ENCODE results near the gene CREB5. TPM values are rescaled to one million over a fixed set of nuclear protein-coding genes. Genes with fewer than 3 reads are reported as not detected.
"Not testable (repeated sequence)": the region's sequence is repeated elsewhere in the genome, so short reads cannot be mapped to it uniquely, and the experiment has no call there.

The CREB5 gene
- total RNA-seq, 2 experiments from 2014 or later = not detected

DNA sequence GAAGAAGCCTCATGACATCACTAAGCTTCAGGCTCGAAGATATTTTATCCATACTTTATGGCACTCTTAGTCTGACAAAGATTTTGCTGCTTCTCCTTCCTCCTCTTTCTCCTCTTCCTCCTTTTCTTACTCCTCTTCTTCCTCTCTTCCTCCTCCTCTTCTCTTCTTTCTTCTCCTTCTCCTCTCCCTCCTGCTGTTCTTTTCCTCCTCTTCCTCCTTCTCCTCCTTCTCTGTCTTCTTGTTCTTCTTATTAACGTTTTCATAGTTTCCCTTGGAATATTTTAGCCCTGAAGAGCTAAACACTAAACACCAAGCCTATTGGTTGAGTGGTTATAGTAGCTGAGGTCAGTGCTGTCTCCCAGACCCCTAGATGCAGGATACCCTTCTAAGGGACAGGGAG, 137.7 kb downstream of the CREB5 start:
- CTCF ChIA-PET = no interaction called here
- no peak overlapping the region for H3K4me3 Mint-ChIP-seq
- peaks cover 2% of the 10 kb centered on the region for H3K27me3 Mint-ChIP-seq
- H3K9me3 Mint-ChIP-seq = peaks cover 5% of the 10 kb centered on the region
- POLR2A ChIA-PET = no interaction called here
- no peak for DNase-seq
- no peaks in the 10 kb centered on the region for H3K36me3 Mint-ChIP-seq (ENCODE audit: low read depth)
- no peaks in the 10 kb centered on the region for H3K4me1 Mint-ChIP-seq
- H3K27ac Mint-ChIP-seq = no peak overlapping the region

DNA sequence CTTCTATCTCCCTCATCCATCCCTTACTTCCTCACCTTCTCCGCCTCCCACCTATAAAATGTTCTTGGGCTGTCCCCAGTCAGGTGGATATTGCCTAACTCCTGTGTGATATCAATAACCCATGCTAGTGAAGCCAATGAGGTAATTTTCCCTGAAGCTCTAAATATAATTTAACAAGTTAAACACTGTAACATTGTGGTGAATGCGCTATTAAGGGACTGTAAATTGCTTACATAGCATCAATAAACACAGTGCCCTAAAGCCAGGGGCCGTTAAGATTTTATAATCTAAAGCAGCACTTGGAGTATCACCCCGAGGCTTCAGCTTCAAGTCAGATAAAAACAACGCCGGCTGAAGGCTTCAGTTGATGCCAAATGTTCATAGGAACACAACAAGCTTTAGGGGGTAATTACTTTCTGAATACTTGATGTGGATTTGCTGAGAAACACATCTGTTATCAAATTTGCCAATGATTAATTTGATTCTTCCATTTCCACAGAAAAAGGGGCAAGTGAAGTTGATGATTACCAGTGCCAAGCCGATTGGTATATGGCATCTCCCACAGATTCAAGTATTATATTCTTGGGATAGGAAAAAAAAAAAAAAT, 138.4 kb downstream of the CREB5 start:
- H3K9me3 Mint-ChIP-seq = peaks cover 5% of the 10 kb centered on the region
- H3K27me3 Mint-ChIP-seq = peaks cover 2% of the 10 kb centered on the region
- CTCF ChIA-PET = no interaction called here
- H3K4me3 Mint-ChIP-seq = no peak overlapping the region
- no peaks in the 10 kb centered on the region for H3K4me1 Mint-ChIP-seq
- no peak for DNase-seq
- H3K27ac Mint-ChIP-seq = no peak overlapping the region
- POLR2A ChIA-PET = no interaction called here
- no peaks in the 10 kb centered on the region for H3K36me3 Mint-ChIP-seq (ENCODE audit: low read depth)

DNA sequence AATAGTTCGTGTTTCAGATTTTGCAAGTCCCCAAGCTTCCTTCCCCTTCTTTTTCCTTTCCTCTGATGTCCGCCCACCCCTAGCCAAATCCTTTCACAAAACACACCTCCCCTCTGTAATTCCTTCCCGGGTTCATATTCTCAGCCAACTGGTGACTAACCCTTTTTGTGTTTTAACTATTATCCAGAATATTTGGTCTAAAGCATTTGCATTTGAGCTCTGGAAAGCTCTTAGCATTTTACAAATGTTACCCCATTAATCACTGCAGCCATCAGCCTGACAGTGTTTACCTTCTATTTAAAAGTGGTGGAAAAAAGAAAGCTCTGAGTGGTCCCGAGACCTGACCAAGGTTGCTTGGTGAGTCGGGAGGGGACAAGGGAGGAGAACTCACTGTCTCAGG, 139.0 kb downstream of the CREB5 start:
- H3K36me3 Mint-ChIP-seq (ENCODE audit: low read depth) = no peaks in the 10 kb centered on the region
- H3K27ac Mint-ChIP-seq = no peak overlapping the region
- no peaks in the 10 kb centered on the region for H3K4me1 Mint-ChIP-seq
- peaks cover 5% of the 10 kb centered on the region for H3K9me3 Mint-ChIP-seq
- ChIA-PET CTCF (no interaction called here), POLR2A (no interaction called here)
- no peak for DNase-seq
- peaks cover 2% of the 10 kb centered on the region for H3K27me3 Mint-ChIP-seq
- H3K4me3 Mint-ChIP-seq = no peak overlapping the region

DNA sequence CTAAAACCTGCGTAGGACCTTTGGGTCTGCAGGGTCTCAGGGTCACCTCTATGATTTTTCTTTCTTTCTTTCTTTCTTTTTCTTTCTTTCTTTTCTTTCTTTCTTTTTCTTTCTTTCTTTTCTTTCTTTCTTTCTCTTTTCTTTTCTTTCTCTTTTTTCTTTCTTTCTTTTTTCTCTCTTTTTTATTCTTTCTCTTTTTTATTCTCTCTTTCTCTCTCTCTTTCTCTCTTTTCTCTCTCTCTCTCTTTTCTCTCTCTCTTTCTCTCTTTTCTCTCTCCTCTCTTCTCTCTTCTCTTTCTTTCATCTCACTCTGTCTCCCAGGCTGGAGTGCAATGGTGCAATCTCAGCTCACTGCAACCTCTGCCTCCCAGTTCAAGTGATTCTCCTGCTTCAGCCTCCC, 139.4 kb downstream of the CREB5 start:
- H3K4me1 Mint-ChIP-seq; CTCF ChIA-PET; H3K4me3 Mint-ChIP-seq; H3K36me3 Mint-ChIP-seq (ENCODE audit: low read depth); DNase-seq; POLR2A ChIA-PET; H3K27me3 Mint-ChIP-seq; H3K9me3 Mint-ChIP-seq; H3K27ac Mint-ChIP-seq: not testable (repeated sequence)

DNA sequence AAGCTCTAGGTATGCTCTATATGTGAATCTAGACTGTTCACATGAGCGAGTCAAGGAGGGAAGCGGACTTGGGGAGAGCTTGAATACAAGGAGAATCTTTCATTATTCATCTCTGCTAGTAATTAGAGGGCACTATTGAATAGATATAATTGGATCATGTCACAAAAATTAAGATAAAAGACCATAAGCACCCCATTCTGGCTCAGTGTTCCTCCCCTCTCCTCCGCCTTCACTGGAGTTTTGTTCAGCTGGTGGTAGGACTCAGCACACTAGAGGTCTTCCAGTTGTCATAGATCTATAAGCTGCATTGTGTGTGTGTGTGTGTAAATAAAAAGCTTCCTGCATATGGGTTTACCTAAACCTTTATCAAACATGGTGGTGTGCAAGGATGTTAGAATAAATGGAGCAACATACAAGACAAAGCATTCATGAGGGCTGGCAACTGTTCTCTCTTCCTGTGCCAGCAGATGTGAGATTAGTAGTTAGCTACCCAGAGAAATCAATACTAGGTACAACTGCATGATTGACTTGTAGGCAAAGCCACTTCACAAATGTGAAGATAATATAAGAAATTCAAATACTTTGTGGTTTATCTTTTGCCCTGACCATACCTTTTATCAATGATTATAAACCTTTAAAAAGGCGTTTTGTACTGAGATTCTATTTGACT, 142.6 kb downstream of the CREB5 start:
- Mint-ChIP-seq H3K4me3 (no peak overlapping the region), H3K27me3 (peaks cover 2% of the 10 kb centered on the region), H3K36me3 (ENCODE audit: low read depth) (no peaks in the 10 kb centered on the region), H3K27ac (no peak overlapping the region), H3K4me1 (no peaks in the 10 kb centered on the region), H3K9me3 (peaks cover 3% of the 10 kb centered on the region)
- ChIA-PET CTCF (no interaction called here), POLR2A (no interaction called here)
- no peak for DNase-seq

DNA sequence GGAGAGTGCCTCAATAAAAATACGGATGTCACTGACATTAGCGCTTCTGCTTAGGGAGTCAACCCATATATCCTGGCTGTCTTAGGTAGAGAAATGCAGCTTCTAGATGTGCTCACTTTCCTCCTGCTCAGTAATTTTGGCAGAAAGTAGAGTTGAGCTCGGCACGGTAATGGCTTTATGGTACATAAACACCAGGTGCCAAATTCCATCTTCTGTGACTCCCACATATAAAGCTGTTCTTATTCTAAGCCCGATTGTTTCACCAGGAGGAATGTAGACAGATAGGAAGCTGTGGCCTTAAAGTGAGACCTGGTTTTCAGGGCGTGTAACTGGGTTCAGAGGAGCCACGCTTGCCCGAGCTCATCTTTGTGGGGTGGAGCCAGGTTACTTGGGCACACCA, 143.7 kb downstream of the CREB5 start:
- Mint-ChIP-seq H3K4me3 (no peak overlapping the region), H3K27ac (no peak overlapping the region), H3K4me1 (no peaks in the 10 kb centered on the region), H3K36me3 (ENCODE audit: low read depth) (no peaks in the 10 kb centered on the region), H3K9me3 (peaks cover 9% of the 10 kb centered on the region), H3K27me3 (no peaks in the 10 kb centered on the region)
- ChIA-PET CTCF (no interaction called here), POLR2A (no interaction called here)
- no peak for DNase-seq

DNA sequence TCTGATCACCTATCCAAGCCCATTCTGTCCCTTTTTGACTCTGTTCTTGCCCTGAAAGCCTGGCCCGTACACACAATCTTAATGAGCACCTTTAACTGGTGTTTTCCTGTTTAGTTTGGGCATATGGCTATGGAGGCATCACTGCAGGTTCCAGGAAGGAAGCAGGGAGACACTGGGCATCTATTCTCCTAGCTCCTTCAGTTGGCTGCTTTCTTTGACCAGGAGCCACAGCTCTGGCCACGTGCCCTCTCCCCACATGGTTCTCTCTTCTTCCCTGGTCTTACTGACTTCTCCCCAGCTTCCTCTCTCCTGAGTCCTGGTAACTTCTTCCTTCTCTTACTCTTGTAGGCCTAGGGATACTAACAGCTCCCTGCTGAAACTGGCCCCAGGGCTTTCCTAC, 144.4 kb downstream of the CREB5 start:
- H3K4me3 Mint-ChIP-seq = no peak overlapping the region
- H3K27ac Mint-ChIP-seq = no peak overlapping the region
- ChIA-PET CTCF (no interaction called here), POLR2A (no interaction called here)
- H3K4me1 Mint-ChIP-seq = no peaks in the 10 kb centered on the region
- H3K27me3 Mint-ChIP-seq = no peaks in the 10 kb centered on the region
- peaks cover 9% of the 10 kb centered on the region for H3K9me3 Mint-ChIP-seq
- no peaks in the 10 kb centered on the region for H3K36me3 Mint-ChIP-seq (ENCODE audit: low read depth)
- no peak for DNase-seq

DNA sequence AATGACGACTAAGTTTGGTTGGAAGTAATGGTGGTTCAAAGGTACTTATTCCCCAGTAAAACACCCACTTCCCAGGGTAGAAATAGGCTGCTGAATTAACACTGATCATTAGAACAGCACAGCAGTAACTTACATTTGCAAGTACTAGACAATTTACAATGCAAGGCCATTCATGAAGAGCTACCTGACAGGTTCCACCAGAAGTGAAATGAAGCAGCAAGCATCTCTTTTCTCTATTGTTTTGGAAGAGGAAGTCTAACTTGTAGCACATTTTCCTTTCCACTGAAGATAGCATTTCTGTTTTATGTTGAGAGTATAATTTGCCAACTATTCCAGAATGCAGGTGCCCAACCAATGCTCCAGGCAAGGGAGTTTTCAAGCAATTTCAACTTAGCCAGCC, 145.9 kb downstream of the CREB5 start:
- DNase-seq = no peak
- peaks cover 9% of the 10 kb centered on the region for H3K9me3 Mint-ChIP-seq
- POLR2A ChIA-PET = no interaction called here
- no peaks in the 10 kb centered on the region for H3K36me3 Mint-ChIP-seq (ENCODE audit: low read depth)
- H3K4me1 Mint-ChIP-seq = no peaks in the 10 kb centered on the region
- H3K4me3 Mint-ChIP-seq = no peak overlapping the region
- CTCF ChIA-PET = no interaction called here
- H3K27me3 Mint-ChIP-seq = no peaks in the 10 kb centered on the region
- no peak overlapping the region for H3K27ac Mint-ChIP-seq

DNA sequence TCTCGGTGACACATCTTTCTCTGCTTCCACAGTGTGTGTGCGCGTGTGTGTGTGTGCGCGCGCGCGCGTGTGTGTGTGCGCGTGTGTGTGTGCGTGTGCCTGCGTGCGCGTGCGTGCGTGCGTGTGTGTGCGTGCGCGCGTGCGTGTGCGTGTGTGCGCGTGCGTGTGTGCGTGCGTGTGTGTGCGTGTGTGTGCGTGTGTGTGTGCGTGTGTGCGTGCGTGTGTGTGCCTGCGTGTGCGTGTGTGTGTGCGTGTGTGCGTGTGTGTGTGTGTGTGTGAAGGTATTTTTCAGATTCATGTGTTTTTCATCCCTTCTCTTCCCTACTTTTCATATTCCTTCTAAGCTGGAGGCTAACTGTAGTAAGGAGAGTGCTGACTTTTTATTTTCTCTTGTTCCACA, 148.4 kb downstream of the CREB5 start:
- Mint-ChIP-seq H3K4me3 (no peak overlapping the region), H3K9me3 (peaks cover 9% of the 10 kb centered on the region), H3K36me3 (ENCODE audit: low read depth) (no peaks in the 10 kb centered on the region), H3K27me3 (no peaks in the 10 kb centered on the region), H3K27ac (no peak overlapping the region), H3K4me1 (no peaks in the 10 kb centered on the region)
- no peak for DNase-seq
- POLR2A ChIA-PET = no interaction called here
- CTCF ChIA-PET = no interaction called here

DNA sequence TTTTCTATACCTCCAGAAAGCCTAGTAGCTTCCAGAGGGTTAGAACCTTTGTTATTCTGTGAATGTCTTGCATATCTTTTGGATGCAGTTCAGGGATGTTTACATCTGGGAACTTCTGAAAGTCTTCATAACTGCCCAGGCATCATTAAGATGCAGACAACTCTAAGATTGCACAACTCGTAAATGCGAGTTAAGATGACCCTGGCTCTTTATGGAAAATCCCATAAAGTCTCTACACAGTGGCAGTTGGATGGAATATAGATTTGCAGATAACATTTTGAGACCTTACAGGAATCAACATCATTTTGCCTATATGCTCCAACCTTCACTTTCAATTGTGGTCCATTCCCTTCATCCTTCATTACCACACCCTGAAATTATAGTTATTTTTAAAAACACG, 151.7 kb downstream of the CREB5 start:
- ChIA-PET CTCF (no interaction called here), POLR2A (no interaction called here)
- Mint-ChIP-seq H3K27ac (no peak overlapping the region), H3K27me3 (no peaks in the 10 kb centered on the region), H3K4me3 (no peak overlapping the region), H3K4me1 (no peaks in the 10 kb centered on the region), H3K9me3 (peaks cover 9% of the 10 kb centered on the region), H3K36me3 (ENCODE audit: low read depth) (no peaks in the 10 kb centered on the region)
- DNase-seq = no peak

DNA sequence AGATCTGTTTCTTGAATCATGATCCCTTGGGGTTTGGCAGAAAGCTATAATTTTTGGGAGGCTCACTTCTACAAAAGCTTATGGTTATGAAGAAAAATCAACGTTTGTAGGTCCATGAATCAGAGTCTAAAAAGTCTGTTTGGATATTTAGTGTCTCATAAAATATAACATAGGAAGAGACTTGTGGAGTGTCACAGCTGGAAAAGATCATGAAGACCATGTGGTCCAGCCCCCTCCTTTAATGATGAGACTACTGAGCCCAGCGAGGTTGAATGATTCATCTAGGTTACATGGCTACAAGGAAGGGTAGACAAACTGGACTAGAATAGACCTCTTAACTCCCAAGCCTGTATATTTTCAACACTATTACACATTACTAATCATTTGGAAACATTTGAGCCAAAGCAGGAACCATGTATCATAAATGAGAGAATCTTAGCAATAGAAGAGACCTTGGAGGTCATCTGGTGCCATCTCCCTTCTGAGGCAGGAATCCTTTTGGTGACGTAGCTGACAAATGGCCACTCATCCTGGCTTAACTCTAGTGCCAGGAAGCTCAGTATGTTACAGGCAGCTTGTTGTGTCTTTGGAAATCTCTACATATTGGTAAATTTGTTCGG, 152.5 kb downstream of the CREB5 start:
- Mint-ChIP-seq H3K4me1 (no peaks in the 10 kb centered on the region), H3K36me3 (ENCODE audit: low read depth) (no peaks in the 10 kb centered on the region), H3K27me3 (no peaks in the 10 kb centered on the region), H3K9me3 (peaks cover 6% of the 10 kb centered on the region), H3K27ac (no peak overlapping the region), H3K4me3 (no peak overlapping the region)
- ChIA-PET CTCF (no interaction called here), POLR2A (no interaction called here)
- DNase-seq = no peak

DNA sequence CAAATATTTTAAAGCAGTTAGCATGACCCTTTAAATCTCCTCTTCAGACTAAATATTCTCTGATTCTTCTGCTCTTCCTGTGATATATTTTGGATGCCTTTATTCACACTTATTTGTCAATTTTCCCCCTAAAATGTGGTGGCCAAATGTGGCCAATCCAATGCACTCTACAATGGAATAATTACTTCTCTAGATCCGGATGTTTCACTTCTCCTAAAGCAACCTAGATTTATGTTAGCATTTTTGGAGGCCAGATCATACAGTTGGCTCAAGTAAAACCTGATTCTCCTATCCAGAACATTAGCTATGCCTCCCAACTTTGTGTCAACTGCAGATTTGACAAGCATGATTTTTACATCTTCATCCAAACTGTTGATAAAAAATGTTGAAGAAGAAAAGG, 153.7 kb downstream of the CREB5 start:
- H3K27ac Mint-ChIP-seq = no peak overlapping the region
- POLR2A ChIA-PET = no interaction called here
- H3K4me1 Mint-ChIP-seq = no peaks in the 10 kb centered on the region
- H3K36me3 Mint-ChIP-seq (ENCODE audit: low read depth) = no peaks in the 10 kb centered on the region
- no peaks in the 10 kb centered on the region for H3K9me3 Mint-ChIP-seq
- H3K4me3 Mint-ChIP-seq = no peak overlapping the region
- no peaks in the 10 kb centered on the region for H3K27me3 Mint-ChIP-seq
- no peak for DNase-seq
- CTCF ChIA-PET = no interaction called here

DNA sequence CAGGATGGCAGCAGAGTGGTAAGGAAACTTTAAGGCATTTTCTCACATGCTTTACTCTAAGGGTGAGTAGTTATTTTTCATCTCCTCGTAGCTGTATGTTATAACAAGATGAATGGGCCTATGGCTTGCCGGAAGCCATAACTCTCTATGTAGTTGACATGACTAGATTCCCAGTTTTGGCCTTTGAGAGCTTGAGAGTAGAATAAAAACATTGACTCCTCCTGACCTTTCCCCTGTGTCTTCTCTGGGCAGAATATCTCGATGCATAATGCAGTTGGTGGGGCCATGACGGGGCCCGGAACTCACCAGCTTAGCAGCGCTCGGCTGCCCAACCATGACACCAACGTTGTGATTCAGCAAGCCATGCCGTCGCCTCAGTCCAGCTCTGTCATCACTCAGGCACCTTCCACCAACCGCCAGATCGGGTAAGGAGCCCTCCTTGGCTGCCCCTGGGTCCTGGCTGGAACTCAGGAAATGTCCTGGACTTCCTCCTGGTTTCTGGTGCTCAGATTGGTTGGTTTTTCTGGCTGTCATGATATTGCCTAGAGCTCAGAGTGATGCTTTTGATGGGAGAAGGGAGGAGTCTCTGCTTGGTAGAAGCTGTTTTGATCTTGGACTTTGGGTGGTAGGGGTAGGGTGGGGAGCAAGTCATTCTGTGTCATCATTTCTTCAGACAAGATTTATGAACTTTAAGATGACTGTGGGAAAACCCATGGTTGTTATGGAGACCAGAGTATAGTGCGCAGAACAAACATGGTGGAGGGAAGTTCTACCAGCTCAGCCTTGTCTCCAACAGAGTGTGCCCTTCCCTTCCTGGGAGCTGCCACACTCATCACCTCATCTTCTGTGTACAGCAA, 158.0 kb downstream of the CREB5 start:
- Mint-ChIP-seq H3K9me3 (no peaks in the 10 kb centered on the region), H3K4me3 (no peak overlapping the region), H3K36me3 (ENCODE audit: low read depth) (no peaks in the 10 kb centered on the region), H3K27me3 (no peaks in the 10 kb centered on the region), H3K4me1 (no peaks in the 10 kb centered on the region), H3K27ac (no peak overlapping the region)
- ChIA-PET POLR2A (no interaction called here), CTCF (no interaction called here)
- no peak for DNase-seq

DNA sequence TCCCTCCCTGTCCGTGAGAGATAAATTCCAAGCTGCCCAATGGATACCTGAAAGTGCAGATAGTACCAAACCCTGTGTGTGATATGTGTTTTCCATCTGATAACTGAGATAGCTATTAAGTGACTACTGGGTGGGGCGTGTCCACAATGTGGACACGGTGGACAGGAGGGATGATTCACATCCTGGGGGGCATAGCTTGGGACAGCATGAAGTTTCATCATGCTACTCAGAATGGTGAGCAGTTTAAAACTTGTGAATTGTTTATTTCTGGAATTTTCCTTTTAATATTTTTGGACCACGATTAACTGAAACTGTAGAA, 158.6 kb downstream of the CREB5 start:
- H3K36me3 Mint-ChIP-seq (ENCODE audit: low read depth) = no peaks in the 10 kb centered on the region
- H3K9me3 Mint-ChIP-seq = no peaks in the 10 kb centered on the region
- no peak overlapping the region for H3K4me3 Mint-ChIP-seq
- H3K27me3 Mint-ChIP-seq = no peaks in the 10 kb centered on the region
- CTCF ChIA-PET = no interaction called here
- H3K4me1 Mint-ChIP-seq = no peaks in the 10 kb centered on the region
- POLR2A ChIA-PET = no interaction called here
- H3K27ac Mint-ChIP-seq = no peak overlapping the region
- no peak for DNase-seq
